22Rv1 (cell line): ENCODE data around the gene ANAPC1.

Source experiments
- CTCF ChIP-seq: fragments of 450-650 bp; IDR thresholded peaks from 2 replicates; pipeline ENCODE4 v1.5.1; 2017; ENCODE audit warnings: mild to moderate bottlenecking
- ZFX ChIP-seq: fragments of 450-650 bp; IDR thresholded peaks from 2 replicates; pipeline ENCODE4 v1.6.1; 2017; ENCODE audit warnings: antibody characterized with exemption, borderline replicate concordance

GRCh38 chr2:111896576-111896975, 12.6 kb upstream of the ANAPC1 start:
- TF ChIP-seq CTCF (no peak), ZFX (no peak)
